Activated T-helper 17 cell treated with anti-CD3 and anti-CD28 coated beads, Interleukin-2, amount 50 U/mL, for 72 hours (primary cell): Measurements from ENCODE around the gene MMP24. TPM values are rescaled to one million over a fixed set of nuclear protein-coding genes. Genes with fewer than 3 reads are reported as not detected.

ENCODE experiments used
- ATAC-seq: fragments of 150-1000 bp; cut with Tn5 transposase; replicated peaks from 2 replicates; pipeline ENCODE4 v1.10.0; 2021; ENCODE audit warnings: mild to moderate bottlenecking, moderate library complexity
- H3K27ac Mint-ChIP-seq: one replicate; pipeline ENCODE4 v1.8.0; 2022; ENCODE audit warnings: mixed read lengths
- H3K27me3 Mint-ChIP-seq: one replicate; pipeline ENCODE4 v1.8.0; 2022; ENCODE audit warnings: mixed read lengths
- H3K36me3 Mint-ChIP-seq: one replicate; pipeline ENCODE4 v1.8.0; 2022; ENCODE audit warnings: low read depth, mild to moderate bottlenecking, mixed read lengths
- H3K4me1 Mint-ChIP-seq: one replicate; pipeline ENCODE4 v1.8.0; 2022; ENCODE audit warnings: mixed read lengths
- H3K4me3 Mint-ChIP-seq: one replicate; pipeline ENCODE4 v1.8.0; 2022; ENCODE audit warnings: mild to moderate bottlenecking, mixed read lengths
- H3K9me3 Mint-ChIP-seq: one replicate; pipeline ENCODE4 v1.8.0; 2022; ENCODE audit warnings: mixed read lengths
- total RNA-seq, 2 donors: library from RNA; stranded (reverse); gene quantifications; one replicate each; pipeline ENCODE4 v1.2.3, GENCODE V29; 2022

Gene MMP24
- total RNA-seq, 2 donors from 2014 or later, result 0.04 TPM; not detected in 1

DNA sequence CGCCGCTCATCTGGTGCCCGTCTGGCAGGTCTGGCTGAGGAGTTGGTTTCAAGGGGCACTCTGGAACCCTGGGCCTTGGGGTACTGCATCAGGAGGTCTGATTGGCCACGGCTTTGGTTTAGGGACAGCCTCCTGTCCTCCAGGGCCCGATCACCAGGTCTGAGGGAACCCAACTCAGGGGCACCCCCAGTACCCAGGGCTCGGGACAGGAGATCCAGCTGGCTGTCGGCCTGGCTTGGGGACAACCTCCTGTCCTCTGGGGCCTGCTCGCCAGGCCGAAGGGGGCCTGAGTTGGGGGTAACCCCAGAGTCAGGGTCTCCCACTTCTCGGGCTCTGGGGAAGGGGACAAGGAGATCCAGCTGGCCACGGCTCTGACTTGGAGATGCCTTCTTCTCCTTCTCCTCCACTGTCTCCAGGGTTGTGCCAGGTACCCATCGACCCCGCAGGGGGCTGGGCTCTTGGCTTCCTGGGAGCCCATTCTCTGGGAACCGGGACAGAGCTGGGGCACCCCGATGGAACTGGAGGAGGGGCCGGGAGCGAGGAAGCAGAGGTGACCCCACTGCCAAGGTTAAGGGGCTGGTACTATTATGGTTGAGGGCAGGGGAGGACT, 60.5 kb downstream of the MMP24 start:
- H3K27ac Mint-ChIP-seq, result no peak overlapping the region
- no peaks in the 10 kb centered on the region for H3K9me3 Mint-ChIP-seq
- H3K36me3 Mint-ChIP-seq, result peaks cover 24% of the 10 kb centered on the region
- no peak overlapping the region for H3K4me3 Mint-ChIP-seq
- H3K4me1 Mint-ChIP-seq, result peaks cover 15% of the 10 kb centered on the region
- H3K27me3 Mint-ChIP-seq, result no peaks in the 10 kb centered on the region
- ATAC-seq, result no peak

DNA sequence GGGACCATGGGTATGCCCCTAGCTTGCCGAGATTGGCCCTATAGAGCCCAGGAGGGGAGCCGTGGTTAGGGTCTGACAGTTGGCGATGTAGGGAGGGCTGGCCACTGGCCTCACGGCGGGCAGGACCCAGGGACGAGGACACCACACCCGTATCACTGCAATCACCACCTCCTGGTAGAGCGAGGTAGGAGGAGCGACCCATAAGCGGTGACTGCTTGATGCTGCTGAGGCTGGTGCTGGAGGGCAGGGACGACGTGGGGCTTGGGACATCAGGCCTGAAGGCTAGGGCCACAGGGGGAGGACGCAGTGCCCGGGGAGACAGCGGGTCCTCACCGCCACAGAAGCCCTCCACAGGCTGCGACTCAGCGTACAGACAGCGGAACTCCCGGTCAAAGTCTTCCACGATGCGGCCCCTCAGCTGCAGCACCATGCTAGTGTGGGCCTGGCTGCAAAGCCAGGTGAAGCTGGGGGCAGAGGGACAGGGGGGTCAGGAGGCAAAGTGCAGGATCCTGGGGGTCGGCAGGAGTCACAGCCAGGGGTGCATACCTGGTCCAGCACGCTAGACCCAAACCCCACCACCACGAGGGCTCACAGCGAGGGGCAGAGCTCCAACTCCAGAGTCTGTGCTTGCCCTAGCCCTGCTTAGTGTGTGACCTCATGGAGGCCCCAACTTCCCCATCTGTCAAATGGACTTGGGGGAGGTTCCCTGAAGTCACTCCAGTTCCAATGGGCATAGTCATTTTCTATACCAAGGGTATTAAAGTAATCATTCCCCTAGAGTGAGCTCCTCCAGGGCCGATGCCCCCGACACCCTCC, 61.2 kb downstream of the MMP24 start:
- Mint-ChIP-seq H3K4me1 (peaks cover 15% of the 10 kb centered on the region), H3K4me3 (no peak overlapping the region), H3K27ac (no peak overlapping the region), H3K9me3 (no peaks in the 10 kb centered on the region), H3K36me3 (peaks cover 17% of the 10 kb centered on the region), H3K27me3 (peaks cover 4% of the 10 kb centered on the region)
- ATAC-seq, result no peak

DNA sequence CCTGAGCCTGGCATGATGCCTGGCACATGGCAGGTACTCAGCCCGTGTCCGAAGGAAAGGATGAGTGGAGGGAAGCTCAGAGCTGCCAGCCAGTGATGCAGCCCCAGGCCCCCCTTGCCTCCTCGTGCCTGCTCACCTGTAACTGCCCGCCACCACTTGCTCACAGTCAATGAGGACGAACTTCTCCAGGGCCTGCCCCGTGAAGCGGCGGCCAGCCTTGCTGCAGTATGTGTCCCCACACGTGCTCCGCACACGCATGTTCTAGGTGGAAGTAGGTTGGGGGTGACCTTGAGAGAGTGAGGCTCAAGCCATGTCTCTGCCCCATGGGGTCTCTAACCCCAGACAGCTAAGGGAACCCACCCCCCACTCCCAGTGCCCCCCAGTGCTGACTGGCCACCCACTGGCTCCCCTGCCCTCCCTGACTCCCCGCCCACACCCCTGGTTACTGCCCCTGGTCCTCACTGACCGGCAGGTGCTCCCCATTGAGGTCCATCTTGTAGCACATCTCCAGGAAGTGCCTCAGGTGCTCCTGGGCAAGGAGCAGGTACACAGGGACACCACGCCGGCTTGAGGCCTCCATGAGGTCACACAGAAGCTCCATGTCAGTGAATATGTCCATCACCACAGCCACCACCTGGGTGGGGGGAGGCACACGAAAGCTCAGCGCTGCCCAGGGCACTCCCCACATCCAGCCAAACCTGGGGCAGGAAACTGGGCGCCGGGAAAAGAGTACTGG, 62.0 kb downstream of the MMP24 start:
- Mint-ChIP-seq H3K36me3 (peaks cover 13% of the 10 kb centered on the region), H3K9me3 (no peaks in the 10 kb centered on the region), H3K27ac (no peak overlapping the region), H3K4me3 (no peak overlapping the region), H3K27me3 (peaks cover 6% of the 10 kb centered on the region), H3K4me1 (peaks cover 15% of the 10 kb centered on the region)
- ATAC-seq, result no peak

DNA sequence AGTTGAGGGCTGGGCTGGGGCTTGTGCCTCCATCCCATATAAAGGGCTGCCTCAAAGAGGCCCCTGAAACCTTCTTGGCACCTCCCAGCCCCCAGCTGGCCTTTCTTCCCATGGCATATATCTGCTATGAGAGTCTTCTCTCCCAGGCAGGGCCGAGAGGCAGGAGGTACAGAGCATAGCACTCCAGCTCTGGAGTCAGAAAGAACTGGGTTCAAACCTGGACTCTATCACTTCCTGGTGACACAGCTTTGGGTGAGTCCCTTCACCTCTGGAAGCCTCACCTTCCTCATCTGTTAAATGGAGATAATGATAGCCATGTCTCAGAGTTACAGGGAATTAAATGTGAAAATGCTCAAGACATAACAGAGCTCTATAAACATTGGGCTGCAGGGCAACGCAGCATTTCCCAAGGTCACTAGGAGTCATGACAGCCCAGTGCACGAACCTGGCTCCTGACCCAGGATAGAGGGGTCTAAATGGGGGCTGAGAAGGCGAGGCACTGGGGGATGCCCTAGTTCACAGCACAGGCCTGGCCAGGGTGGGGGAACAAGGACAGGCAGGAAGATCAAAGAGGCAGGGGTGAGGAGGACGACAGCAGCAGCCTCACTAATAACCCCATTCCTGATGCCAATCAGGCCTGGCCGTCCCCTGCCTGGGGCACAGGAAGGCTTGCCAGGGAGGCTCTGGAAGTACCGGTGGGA, 63.8 kb downstream of the MMP24 start:
- Mint-ChIP-seq H3K4me1 (peaks cover 8% of the 10 kb centered on the region), H3K27me3 (peaks cover 9% of the 10 kb centered on the region), H3K4me3 (no peak overlapping the region), H3K9me3 (no peaks in the 10 kb centered on the region), H3K36me3 (no peaks in the 10 kb centered on the region), H3K27ac (peak overlapping the region; percentile 48)
- ATAC-seq, result no peak

DNA sequence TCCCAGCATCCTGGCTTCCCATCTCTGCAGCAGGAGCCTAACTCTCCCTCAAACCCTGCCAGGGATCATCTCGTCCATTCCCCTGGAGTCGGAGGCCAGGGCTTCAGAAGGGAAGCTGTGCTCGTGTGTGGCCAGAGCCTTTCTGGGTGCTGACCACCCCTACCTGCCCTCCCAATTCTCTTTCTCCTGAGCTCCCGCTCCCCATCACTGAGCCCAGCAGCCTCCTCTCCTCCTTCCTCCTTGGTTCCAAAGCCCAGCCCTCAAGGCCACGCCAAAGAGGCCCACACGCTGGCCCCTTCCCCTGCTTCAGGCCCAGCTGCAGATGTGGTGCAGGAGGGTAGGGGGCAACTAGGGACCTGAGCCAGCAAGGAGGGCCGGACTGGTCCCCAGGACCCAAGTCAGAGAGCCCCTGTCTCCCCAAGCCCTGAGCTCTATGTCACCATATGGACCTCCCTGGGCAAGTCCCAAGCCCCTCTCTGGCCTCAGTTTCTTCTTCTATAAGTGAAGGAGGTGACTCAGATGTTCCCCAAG, 64.5 kb downstream of the MMP24 start:
- Mint-ChIP-seq H3K4me1 (peaks cover 2% of the 10 kb centered on the region), H3K36me3 (no peaks in the 10 kb centered on the region)
- no peak for ATAC-seq

DNA sequence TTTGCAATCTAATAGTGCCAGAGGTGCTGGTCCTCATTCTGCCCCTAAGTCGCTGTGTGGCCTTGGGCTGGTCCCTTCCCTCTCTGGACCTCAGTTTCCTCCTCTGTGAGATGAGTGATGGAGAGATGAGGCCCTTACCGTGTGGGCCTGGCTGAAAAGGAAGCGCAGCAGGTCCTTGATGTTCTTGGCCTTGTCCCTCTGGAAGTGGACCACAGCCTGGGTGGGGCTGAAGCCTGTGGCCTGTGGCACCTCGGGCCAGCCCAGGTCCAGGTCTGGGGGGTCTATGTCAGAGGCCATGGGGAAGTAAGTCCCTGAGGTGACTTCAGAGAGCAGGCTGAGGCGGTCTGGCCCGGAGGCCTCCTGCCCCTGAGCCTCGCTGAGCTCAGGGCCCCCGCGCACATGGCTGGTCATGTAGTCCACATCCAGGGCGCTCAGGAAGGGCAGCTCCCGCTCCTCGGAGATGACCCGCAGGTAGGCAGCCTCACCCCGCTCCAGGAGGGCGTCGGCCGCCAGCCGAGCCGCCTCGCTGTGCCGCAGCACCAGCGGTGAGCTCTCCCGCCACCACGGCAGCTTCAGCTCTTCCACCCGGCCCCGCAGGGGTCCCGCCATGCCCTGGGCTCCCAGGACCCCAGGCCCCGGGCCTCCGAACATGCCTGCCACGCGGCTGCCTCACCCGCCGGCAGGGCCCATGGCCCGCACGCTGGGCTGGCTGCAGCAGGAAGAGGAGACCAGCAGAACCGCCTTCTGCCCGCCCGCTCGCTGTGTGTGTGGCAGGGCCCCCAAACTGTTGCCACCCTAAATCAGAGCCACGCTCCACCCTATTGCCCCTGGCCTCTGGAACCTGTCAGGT, 65.4 kb downstream of the MMP24 start, which contains the start of gene FAM83C:
Gene FAM83C (minus strand): TSS at position 772 of the 850 bp plus-strand sequence. CDS start 121 bp downstream, at position 651.
- no peaks in the 10 kb centered on the region for H3K36me3 Mint-ChIP-seq
- H3K9me3 Mint-ChIP-seq, result no peaks in the 10 kb centered on the region
- peaks cover 10% of the 10 kb centered on the region for H3K27me3 Mint-ChIP-seq
- no peak within 1 kb of the TSS for H3K4me3 Mint-ChIP-seq
- no peak within 1 kb of the TSS for H3K27ac Mint-ChIP-seq
- ATAC-seq, result no peak
- H3K4me1 Mint-ChIP-seq, result no peaks in the 10 kb centered on the region

More for the DNA sequence above, 64.5 kb downstream of the MMP24 start:
- H3K4me3 Mint-ChIP-seq, result no peak overlapping the region
- no peaks in the 10 kb centered on the region for H3K9me3 Mint-ChIP-seq
- peaks cover 10% of the 10 kb centered on the region for H3K27me3 Mint-ChIP-seq
- no peak overlapping the region for H3K27ac Mint-ChIP-seq

DNA sequence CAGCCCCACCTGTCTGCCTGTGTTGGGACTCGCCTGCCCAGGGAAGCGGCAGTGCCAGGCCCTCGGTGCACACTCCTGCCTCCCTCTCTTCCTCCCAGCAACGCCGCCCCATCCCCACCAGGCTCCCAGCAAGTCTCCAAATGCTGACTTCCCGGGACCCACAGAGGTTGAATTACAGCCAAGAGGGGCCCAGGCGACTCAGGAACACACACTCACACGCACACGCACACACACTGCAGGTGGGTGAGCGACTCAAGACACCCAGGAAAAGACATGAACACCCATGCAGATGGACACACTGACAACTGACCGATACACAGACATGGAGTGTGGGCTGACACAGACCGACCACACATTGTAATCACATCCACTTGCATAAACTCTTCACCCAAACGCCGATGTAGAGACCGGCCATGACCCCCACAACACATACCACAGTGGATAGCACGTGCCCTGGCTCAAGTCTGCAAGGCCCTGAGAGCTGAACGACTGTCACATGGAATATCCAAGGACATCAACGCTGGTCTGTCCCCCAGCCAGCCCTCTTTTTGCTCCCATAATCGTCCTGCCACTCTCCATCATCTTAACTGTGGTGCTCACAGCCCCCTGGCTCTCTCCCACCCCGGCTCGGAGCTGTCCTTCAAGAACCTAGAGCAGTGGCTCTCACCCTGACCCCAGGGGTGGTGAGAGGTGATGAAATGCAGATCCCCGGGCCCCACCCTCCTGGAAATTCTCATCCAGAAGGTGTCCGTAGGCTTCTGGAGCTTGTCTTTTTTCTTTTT, 66.2 kb downstream of the MMP24 start:
- no peak overlapping the region for H3K27ac Mint-ChIP-seq
- H3K27me3 Mint-ChIP-seq, result peaks cover 10% of the 10 kb centered on the region
- no peaks in the 10 kb centered on the region for H3K36me3 Mint-ChIP-seq
- no peaks in the 10 kb centered on the region for H3K9me3 Mint-ChIP-seq
- H3K4me3 Mint-ChIP-seq, result no peak overlapping the region
- no peak for ATAC-seq
- no peaks in the 10 kb centered on the region for H3K4me1 Mint-ChIP-seq

DNA sequence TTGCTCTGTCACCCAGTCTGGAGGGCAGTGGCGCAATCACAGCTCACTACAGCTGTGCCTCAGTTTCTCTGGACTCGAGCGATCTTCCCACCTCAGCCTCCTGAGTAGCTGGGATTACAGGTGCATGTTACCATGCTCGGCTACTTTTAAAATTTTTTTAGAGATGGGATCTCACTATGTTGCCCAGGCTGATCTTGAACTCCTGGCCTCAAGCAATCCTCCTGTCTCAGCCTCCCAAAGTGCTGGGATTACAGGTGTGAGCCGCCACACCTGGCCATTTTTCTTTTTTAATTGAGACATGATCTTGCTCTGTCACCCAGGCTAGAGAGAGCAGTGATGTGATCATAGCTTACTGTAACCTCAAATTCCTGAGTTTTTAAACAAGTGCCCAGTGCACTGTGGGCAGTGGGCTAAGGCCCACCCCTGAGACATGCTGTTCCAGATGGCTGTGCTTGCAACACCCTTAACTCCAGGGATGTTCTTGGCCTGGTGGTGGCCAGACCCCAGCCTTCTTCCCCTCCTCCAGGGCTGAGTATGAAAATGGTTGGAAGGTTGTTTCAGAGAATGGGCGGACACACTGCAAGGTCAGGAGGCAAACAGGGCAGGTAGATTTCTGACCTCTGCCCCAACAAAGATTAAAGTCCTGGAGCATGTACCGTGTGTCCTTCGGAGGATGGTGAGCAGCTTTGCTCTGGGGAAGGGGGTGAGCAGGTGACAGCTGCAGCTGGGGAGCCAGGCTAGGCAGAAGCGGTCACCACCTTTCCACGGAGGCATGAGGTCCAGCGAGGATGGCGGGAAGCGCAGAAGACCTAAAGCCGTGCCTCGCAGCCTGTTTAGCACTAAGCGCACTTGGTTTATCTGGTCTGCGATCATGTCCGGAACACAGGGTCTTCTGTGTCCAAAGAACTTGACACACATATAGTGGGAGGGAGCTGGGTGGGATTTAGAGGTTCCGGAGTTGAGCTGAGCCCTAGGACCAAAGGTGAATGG, 67.1 kb downstream of the MMP24 start:
- H3K36me3 Mint-ChIP-seq, result no peaks in the 10 kb centered on the region
- ATAC-seq, result no peak
- H3K27ac Mint-ChIP-seq, result no peak overlapping the region
- peaks cover 10% of the 10 kb centered on the region for H3K27me3 Mint-ChIP-seq
- no peaks in the 10 kb centered on the region for H3K4me1 Mint-ChIP-seq
- H3K4me3 Mint-ChIP-seq, result no peak overlapping the region
- H3K9me3 Mint-ChIP-seq, result no peaks in the 10 kb centered on the region

DNA sequence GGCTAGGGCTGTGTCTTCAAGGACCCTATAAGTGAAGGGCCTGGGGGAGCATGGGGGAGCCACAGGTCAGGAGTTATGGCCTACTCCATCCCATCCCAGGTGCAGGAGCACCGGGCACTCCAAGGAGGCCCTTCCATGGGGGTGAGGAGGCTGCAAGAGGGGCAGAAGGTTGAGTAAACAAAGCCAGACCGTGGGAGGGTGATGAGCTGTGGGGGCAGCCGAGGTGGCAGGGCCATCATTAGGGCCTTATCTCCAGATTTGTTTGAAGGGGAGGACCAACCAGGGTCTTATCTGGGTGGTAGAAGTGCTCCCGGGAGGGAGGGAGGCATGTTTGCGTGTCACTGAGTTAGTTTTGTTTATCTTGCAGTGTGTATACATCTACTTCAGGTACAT, 67.8 kb downstream of the MMP24 start:
- Mint-ChIP-seq H3K4me3 (no peak overlapping the region), H3K27me3 (peaks cover 10% of the 10 kb centered on the region), H3K9me3 (no peaks in the 10 kb centered on the region), H3K4me1 (no peaks in the 10 kb centered on the region), H3K27ac (no peak overlapping the region), H3K36me3 (no peaks in the 10 kb centered on the region)
- no peak for ATAC-seq

DNA sequence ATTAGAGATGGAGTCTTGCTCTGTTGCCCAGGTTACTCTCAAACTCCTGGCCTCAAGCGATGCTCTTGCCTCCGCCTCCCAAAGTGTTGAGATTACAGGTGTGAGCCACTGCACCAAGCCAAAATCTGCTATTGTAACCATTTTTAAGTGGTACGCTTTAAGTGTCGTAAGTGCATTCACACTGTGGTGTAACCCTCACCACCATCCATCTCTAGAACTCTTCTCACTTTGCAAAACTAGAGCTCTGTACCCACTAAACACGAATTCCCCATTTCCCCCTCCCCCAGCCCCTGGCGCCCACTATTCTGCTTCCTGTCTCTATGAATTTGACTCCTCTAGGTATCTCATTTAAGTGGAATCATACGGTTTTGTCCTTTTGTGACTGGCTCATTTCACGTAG, 68.6 kb downstream of the MMP24 start:
- H3K36me3 Mint-ChIP-seq, result no peaks in the 10 kb centered on the region
- ATAC-seq, result no peak
- H3K27ac Mint-ChIP-seq, result no peak overlapping the region
- no peak overlapping the region for H3K4me3 Mint-ChIP-seq
- no peaks in the 10 kb centered on the region for H3K9me3 Mint-ChIP-seq
- no peaks in the 10 kb centered on the region for H3K4me1 Mint-ChIP-seq
- H3K27me3 Mint-ChIP-seq, result peaks cover 10% of the 10 kb centered on the region

DNA sequence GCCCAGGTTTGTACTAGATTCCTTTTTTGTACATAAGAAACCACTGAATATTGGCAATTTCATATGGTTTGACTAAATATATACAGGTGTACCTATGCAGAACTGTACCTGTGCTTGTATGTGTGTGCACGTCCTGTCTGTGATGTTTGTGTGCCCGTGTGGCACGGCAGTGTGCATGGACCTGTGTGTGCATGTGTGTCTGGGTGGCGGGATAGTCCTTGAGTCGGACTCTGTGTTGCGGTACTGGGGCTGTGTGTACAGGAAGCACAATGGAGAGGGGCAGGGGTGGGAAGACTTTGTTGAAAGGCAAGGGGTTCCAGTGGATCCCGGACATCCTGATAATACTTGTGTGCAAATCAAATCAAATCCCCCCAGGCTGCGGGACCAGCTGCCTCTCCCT, 69.2 kb downstream of the MMP24 start:
- Mint-ChIP-seq H3K27me3 (peaks cover 10% of the 10 kb centered on the region), H3K27ac (no peak overlapping the region), H3K4me3 (no peak overlapping the region), H3K9me3 (no peaks in the 10 kb centered on the region), H3K4me1 (no peaks in the 10 kb centered on the region), H3K36me3 (no peaks in the 10 kb centered on the region)
- no peak for ATAC-seq

DNA sequence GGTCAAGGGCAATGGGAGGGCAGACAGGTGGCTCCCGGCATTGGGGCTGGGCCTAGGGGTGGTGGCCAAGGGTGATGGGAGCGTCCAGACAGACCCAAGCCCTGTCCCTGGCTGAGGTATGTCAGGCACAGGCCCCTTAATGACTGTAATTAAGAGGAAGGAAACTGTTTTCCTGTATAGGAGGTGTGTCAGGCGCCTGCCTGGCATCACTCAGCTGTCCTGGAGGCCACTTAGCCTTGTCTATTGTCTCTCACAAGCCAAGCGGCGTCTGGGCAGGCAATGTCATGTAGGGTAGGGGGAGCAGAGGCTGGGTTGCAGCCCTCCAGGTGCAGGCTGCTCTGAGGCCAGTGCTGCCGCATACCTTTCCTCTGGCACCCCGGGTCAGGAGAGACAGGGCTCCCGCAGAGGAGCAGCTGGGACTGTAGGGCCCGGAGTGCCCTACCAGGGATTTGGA, 69.6 kb downstream of the MMP24 start:
- peaks cover 10% of the 10 kb centered on the region for H3K27me3 Mint-ChIP-seq
- no peaks in the 10 kb centered on the region for H3K9me3 Mint-ChIP-seq
- no peaks in the 10 kb centered on the region for H3K36me3 Mint-ChIP-seq
- no peak for ATAC-seq
- no peak overlapping the region for H3K4me3 Mint-ChIP-seq
- no peaks in the 10 kb centered on the region for H3K4me1 Mint-ChIP-seq
- no peak overlapping the region for H3K27ac Mint-ChIP-seq
